SIG-M5 treated with dmso at 0.1 percent for 504 hours (cell line): ENCODE measurements around the gene ATXN10.

Experiments
- DNase-seq: peaks from one replicate; lab custom pipeline; 2025; ENCODE audit not compliant: unreplicated experiment; lab: John Stamatoyannopoulos, UW

ATXN10 gene

DNA sequence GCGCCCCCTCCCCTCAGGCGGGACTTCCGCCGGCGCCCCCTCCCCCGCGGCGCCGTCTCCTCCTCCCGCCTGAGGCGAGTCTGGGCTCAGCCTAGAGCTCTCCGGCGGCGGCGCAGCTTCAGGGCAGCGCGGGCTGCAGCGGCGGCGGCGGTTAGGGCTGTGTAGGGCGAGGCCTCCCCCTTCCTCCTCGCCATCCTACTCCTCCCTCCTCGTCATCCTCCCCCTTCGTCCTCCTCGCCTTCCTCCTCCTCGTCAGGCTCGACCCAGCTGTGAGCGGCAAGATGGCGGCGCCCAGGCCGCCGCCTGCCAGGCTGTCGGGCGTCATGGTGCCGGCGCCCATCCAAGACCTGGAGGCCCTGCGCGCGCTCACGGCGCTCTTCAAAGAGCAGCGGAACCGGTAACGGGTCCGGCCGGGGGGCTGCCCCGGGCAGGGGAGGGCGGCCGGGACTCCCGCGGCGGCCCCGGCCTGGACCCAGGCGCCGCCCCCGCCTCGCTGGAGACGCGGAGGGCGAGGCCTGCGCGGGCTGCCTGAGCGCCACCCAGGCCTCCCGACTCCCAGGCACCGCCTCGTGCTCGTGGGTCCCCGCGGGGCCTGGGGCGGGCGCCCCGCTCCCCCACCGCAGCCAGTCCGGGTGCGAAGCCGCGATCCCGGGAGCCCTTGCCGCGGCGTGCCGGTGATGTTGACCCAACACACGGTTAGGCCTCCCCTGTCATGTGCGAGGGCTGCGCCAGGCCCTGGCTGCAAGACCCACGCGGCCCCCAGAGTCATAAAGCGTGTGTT, at the start of gene ATXN10:
TSS of gene ATXN10 (plus strand) at position 52 of the 781 bp plus-strand sequence. CDS start at position 282, 230 bp downstream.
- DNase-seq, result peak; percentile 69

DNA sequence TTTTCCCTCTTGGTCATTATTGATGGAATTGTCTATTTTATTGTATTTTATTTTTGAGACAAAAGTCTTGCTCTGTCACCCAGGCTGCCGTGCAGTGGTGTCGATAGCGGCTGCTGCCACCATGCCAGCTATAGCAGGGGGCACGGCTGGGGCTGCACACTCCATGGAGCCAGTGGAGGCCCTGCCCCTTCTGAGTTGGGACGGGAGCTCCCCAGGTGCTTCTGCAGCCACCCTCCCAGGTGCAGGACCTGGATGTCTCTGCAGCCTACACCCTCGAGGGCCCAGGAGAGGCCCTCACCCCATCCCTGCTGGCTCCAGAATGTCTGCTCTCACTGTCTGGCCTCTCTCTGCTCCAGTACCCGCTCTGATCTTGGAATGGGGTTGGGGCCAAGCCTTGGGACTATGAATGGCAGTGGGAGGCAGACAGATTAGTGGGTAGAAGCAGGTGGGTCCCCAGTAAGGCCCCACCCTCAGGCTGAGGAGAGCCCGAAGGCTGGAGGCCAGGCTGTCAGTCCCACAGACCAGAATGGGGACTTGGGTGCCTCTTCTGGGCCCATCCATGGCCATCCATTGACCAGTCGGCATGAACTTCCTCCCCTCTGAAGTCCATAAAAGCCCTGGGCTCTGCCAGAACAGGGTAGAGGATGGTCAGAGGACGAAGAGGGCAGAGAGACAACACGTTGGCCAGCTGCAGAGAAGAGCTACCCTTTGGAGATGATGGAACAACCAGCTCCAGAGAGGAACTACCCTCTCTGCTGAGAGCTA, 49.6 kb upstream of the ATXN10 start:
- DNase-seq, result no peak

- DNase-seq, result peak; percentile 7
Observed at GRCh38 chr22:45623464-45624145, 48.0 kb upstream of the ATXN10 start.

- no peak for DNase-seq
Observed at GRCh38 chr22:45626198-45626651, 45.4 kb upstream of the ATXN10 start.

DNA sequence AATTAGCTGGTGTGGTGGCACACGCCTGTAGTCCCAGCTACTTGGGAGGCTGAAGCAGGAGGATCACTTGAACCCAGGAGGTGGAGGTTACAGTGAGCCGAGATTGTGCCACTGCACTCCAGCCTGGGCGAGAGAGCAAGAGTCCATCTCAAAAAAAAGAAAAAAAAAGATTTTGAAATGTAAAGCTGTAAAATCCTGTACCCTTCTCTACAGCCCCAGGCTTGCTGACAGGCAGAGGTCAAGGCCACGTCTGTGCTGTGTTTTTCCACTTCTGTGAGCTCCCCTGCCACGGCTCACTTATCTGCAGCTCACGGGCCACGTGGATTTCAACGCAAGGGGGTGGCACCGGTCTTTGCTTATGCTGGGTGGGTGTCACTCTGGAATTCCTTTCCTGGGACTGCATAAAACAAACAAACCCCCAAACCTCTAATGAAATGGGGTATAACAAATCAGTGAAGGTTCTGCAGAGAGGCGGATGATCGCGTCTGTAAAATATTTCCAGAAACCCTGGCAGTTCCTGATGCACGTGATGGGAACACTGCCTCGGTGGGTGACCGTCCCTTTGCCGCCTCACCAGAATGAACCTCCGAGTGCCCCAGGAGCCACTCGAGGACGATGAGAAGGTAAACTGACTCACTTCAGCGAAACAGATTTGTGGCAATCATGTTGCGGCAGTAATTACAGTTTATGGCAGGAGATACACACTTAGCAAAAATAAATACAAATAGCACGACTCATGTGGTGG, 44.0 kb upstream of the ATXN10 start:
- no peak for DNase-seq

DNA sequence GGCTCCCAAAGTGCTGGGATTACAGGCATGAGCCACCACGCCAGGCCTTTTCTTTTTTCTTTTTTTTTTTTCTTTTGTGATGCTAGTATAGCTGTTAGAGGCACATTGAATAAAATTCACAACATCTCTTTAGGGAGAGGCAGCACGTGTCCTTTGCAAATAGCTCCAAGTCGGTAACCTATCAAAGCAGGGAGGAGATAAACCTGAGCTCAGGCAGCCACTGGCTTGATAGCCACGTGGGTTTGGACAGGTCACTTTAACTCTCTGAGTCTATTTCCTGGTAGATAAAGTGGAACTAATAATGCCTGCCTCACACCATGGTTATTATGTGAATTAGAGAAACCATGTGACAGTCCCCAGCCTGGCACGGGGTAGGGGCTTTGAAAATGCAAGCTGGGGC, 43.1 kb upstream of the ATXN10 start:
- no peak for DNase-seq

GRCh38 chr22:45629469-45630089, 42.1 kb upstream of the ATXN10 start:
- no peak for DNase-seq

DNA sequence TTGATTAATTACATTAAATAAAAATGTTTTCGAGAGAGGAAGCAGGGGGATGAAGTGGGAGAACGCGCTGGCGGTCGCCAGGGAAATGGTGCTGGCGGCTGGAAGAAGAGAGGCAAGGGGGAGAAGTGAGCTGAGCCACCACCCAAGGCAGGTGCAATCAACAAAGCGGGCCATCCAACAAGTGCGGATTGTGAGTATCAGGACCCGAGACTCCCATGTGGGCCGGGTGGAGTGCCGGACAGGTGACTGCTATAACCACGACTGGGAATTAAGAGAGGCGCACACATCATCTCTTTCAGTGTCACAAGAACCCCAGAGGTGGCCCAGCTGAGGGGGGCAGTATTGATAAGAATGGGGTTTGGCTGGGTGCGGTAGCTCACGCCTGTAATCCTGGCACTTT, 41.2 kb upstream of the ATXN10 start:
- DNase-seq, result no peak

GRCh38 chr22:45631140-45631840, 40.3 kb upstream of the ATXN10 start:
- no peak for DNase-seq

DNA sequence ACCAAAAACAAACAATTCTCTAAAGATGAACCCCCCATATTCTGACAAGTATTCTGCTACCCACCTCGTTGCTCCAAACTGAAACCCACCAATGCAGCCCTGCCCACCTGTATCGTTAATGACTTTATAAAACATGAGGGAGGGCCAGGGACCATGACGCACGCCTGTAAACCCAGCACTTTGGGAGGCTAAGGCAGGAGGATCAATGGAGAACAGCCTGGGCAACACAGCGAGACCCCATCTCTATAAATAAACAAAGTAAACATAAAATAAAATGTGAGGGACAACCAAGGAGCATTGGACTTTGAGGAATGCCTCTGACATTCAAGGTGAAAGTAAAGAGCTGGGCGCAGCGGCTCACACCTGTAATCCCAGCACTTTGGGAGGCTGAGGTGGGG, 39.8 kb upstream of the ATXN10 start:
- no peak for DNase-seq

DNA sequence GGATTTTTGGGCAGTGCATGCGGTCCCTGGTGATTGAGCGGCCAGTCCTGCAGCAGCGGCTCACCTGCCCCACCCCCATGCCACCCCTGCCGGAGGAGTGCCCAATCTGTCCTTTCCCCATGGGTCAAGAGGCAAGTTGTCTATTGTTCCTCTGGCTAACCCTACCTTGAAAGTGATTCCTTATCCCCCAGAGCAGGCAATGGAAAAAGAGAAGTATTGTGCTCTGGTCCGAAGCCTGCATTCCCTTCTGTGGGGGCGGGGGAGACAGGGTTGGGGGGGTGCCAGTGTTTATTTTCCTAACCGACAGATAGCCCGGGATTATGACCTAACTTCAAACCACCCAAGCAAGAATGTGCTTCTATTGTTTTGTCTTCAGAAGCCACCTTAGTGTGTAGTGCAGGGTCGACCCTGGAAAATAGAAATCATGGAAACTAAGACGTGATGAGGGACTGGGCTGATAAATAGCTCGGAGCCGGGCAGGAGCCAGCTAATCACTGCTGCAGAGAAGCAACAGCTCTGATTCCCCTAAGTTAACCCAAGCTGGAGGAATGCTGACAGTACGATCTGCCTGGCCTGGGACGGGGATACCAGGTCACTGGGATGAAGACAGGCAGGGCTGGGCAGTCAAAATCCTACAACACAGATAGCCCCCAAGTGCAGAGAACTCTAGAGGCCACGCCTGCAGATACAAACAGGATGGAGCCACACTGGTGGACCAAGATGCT, 38.7 kb upstream of the ATXN10 start:
- no peak for DNase-seq

GRCh38 chr22:45636683-45637082, 35.0 kb upstream of the ATXN10 start:
- no peak for DNase-seq

DNA sequence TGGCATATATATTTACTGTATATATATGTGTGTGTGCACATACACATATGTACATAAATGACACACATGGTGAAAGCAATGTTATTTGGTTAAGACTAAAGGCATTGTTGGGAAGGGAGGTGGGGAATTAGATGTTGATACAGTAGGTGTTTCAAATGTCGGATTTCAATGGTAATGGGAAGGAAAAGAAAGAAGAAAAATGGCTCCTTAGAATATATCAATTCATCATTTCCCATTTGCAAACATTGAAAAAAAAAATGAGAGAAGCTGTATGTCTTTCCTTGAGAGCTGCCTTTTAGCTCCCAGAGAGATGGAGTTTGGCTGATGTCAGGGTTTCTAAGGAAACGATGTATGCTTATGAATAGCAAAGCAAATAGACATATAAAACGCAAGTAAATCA, 33.4 kb upstream of the ATXN10 start:
- DNase-seq, result no peak

DNA sequence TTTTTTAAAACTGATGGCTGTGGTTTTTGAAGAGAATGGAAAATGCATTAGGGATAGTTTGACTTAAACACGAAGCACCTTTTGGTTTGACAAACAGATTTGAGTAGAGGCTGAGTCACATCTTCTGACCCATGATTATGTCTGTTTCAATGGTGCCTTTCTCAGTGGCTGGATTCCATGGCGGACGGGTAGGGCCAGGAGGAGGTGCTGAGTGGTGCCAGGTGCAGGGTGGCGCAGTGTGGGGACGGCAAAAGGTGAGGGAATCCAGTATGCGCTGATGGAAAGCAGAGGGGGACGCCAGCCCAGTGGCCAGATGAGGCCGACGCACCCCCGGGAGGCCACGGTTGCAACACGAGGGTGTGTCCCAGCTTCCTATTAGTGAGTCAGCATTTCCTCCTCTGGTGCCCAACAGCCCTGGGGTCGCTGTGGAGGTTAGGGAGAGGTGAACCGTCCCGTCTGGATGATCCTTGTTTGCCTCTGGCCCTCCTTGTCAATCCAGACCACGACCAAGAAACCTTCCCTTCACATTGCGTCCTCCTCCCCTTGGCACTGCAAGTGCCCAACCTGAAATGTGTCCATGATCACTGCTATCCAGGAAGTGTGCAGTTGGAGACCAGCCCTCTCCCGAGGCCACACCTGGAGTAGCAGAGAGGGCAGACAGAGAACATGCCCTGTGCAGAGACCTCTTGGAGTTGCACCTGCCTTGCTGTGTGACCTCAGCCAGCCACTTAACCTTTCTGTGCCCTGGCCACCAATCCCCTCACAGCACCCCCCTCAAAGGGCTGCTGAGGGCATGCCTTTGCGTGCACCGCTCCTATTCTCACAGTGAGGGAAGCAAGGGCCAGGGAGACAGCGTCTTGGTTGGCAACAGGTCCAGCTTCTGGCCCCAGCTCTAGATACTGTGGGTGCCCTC, 32.5 kb upstream of the ATXN10 start:
- peak; percentile 76 for DNase-seq

DNA sequence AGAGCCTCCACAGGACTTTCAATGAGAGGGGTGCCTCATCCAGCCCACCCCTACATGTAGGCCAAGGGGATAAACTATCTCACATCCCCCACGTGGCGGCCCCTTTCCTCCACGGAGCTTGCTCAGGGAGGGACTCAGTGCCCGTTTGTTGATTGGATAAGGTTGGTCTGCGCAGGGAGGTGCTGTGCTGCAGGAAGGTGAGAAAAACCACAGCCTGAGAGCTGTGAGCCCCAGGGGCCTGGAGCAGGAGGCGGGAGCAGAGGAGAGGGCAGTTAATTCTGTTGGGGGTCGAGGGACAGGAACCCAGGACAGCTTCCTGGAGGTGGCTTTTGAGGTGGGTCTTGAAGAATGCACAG, 31.9 kb upstream of the ATXN10 start:
- no peak for DNase-seq

GRCh38 chr22:45640291-45640940, 31.2 kb upstream of the ATXN10 start:
- DNase-seq, result no peak

GRCh38 chr22:45640941-45641621, 30.6 kb upstream of the ATXN10 start:
- no peak for DNase-seq
